GM23248 (cell line): ENCODE measurements around the gene SPPL3. TPM values are rescaled to one million over a fixed set of nuclear protein-coding genes. Genes with fewer than 3 reads are reported as not detected.
"Not testable (repeated sequence)": the region's sequence is repeated elsewhere in the genome, so short reads cannot be mapped to it uniquely, and the experiment has no call there.

ENCODE experiments used
- DNase-seq: peaks from one replicate; pipeline ENCODE4 v3.0.0-alpha.2; 2015
- H2AFZ ChIP-seq: fragments of 200-600 bp; sonication (generic); 2 replicates; pipeline ENCODE4 v1.6.1; 2016; ENCODE audit warnings: antibody characterized with exemption
- H3F3A ChIP-seq: fragments of 200-600 bp; sonication (generic); 2 replicates; pipeline ENCODE4 v1.6.1; 2016; ENCODE audit warnings: mild to moderate bottlenecking, antibody characterized with exemption, mixed run types; ENCODE audit not compliant: insufficient read depth
- H3K27ac ChIP-seq: fragments of 200-600 bp; sonication (generic); 2 replicates; pipeline ENCODE4 v1.5.1; 2016; ENCODE audit warnings: mild to moderate bottlenecking
- H3K27me3 ChIP-seq: fragments of 200-600 bp; sonication (generic); replicated peaks from 2 replicates; pipeline ENCODE4 v1.6.1; 2016; ENCODE audit warnings: mild to moderate bottlenecking; ENCODE audit not compliant: insufficient read depth
- H3K36me3 ChIP-seq: fragments of 200-600 bp; sonication (generic); 2 replicates; pipeline ENCODE4 v1.6.1; 2016; ENCODE audit warnings: low read depth, mild to moderate bottlenecking
- H3K4me1 ChIP-seq: fragments of 200-600 bp; sonication (generic); 2 replicates; pipeline ENCODE4 v1.6.1; 2016; ENCODE audit warnings: mild to moderate bottlenecking; ENCODE audit not compliant: insufficient read depth
- H3K4me2 ChIP-seq: fragments of 200-600 bp; sonication (generic); one replicate; pipeline ENCODE4 v1.6.1; 2016; ENCODE audit warnings: mild to moderate bottlenecking; ENCODE audit not compliant: unreplicated experiment
- H3K4me3 ChIP-seq: fragments of 200-600 bp; sonication (generic); 2 replicates; pipeline ENCODE4 v1.5.1; 2016; ENCODE audit warnings: mild to moderate bottlenecking
- H3K79me2 ChIP-seq: fragments of 200-600 bp; sonication (generic); 2 replicates; pipeline ENCODE4 v1.6.1; 2016; ENCODE audit warnings: mild to moderate bottlenecking; ENCODE audit not compliant: insufficient read depth
- H3K9ac ChIP-seq: fragments of 200-600 bp; sonication (generic); 2 replicates; pipeline ENCODE4 v1.6.1; 2016; ENCODE audit warnings: mild to moderate bottlenecking
- H3K9me2 ChIP-seq: fragments of 200-600 bp; sonication (generic); 2 replicates; pipeline ENCODE4 v1.6.1; 2016; ENCODE audit warnings: mixed run types, mild to moderate bottlenecking, moderate library complexity; ENCODE audit not compliant: insufficient read depth
- H3K9me3 ChIP-seq: fragments of 200-600 bp; sonication (generic); one replicate; pipeline ENCODE4 v1.6.1; 2017; ENCODE audit warnings: low read depth
- H4K20me1 ChIP-seq: fragments of 200-600 bp; sonication (generic); 2 replicates; pipeline ENCODE4 v1.6.0; 2016; ENCODE audit not compliant: insufficient read depth
- EZH2 ChIP-seq: fragments of 200-600 bp; sonication (generic); IDR thresholded peaks from 2 replicates; pipeline ENCODE4 v1.6.1; 2018; ENCODE audit warnings: antibody characterized with exemption, mild to moderate bottlenecking; ENCODE audit not compliant: insufficient read depth, poor library complexity, severe bottlenecking
- EZH2phosphoT487 ChIP-seq: fragments of 200-600 bp; sonication (generic); IDR thresholded peaks from 2 replicates; pipeline ENCODE4 v1.6.1; 2018; ENCODE audit warnings: antibody characterized with exemption, moderate library complexity, mild to moderate bottlenecking, low read depth; ENCODE audit not compliant: insufficient read depth
- WGBS, 2 experiments: methylation state at CpG; one replicate each; pipeline ENCODE4 v1.1.6; 2015 to 2017; ENCODE audit warnings: low lambda C conversion rate in 2 of 2, low coverage in 1 of 2; ENCODE audit errors: missing lambda C conversion rate in 2 of 2; 5-methylcytosine and 5-hydroxymethylcytosine counted together
- in situ Hi-C: fragments of 300-500 bp; cut with MboI; formaldehyde crosslinking; loops from 2 replicates; pipeline ENCODE4 v1.15.0; 2020
- polyA plus RNA-seq: library from polyadenylated mRNA; unstranded; fragments of >200 nt; fragmentation: Nextera tagmentation; extraction: Ambion mirVana; gene quantifications from 2 replicates; pipeline ENCODE4 v1.2.1, GENCODE V29; 2016
- total RNA-seq: library from RNA; depleted of rRNA; stranded (reverse); fragments of >200 nt; shearing (Covaris generic); gene quantifications from 2 replicates; pipeline ENCODE4 v1.2.3, GENCODE V29; 2014

Gene SPPL3
- total and polyA plus RNA-seq, 2 experiments from 2014 or later: 8.1 to 24.8 TPM

- no peak overlapping the region for H3K9ac ChIP-seq
- H3K27ac ChIP-seq: no peak overlapping the region
- no peaks in the 10 kb centered on the region for H3K27me3 ChIP-seq
- no peaks in the 10 kb centered on the region for H3K4me1 ChIP-seq
- H3K9me3 ChIP-seq: no peaks in the 10 kb centered on the region
- H3K79me2 ChIP-seq: no peaks in the 10 kb centered on the region
- DNase-seq: no peak
- no peak overlapping the region for H2AFZ ChIP-seq
- no peak overlapping the region for H3K4me3 ChIP-seq
- in situ Hi-C loops: no loop called here
- H3K36me3 ChIP-seq: no peaks in the 10 kb centered on the region
- TF ChIP-seq EZH2phosphoT487 (no peak), EZH2 (no peak)
- no peak overlapping the region for H3K4me2 ChIP-seq
- no peaks in the 10 kb centered on the region for H3F3A ChIP-seq
- WGBS, 2 experiments: 91 to 98% methylated on average over 3 of the region's 3 CpGs
- no peaks in the 10 kb centered on the region for H4K20me1 ChIP-seq
- H3K9me2 ChIP-seq: no peaks in the 10 kb centered on the region
These were observed 170.6 kb downstream of the SPPL3 start for GRCh38 chr12:120733574-120733973.

GRCh38 chr12:120732198-120732597, 172.0 kb downstream of the SPPL3 start:
- H3K79me2 ChIP-seq, H3K9ac ChIP-seq, H2AFZ ChIP-seq, H3K4me2 ChIP-seq, H3K4me1 ChIP-seq, H3K27ac ChIP-seq, H3K36me3 ChIP-seq, H3F3A ChIP-seq, H3K4me3 ChIP-seq, in situ Hi-C loops, H3K9me2 ChIP-seq, DNase-seq, H3K27me3 ChIP-seq, H3K9me3 ChIP-seq, H4K20me1 ChIP-seq: not testable (repeated sequence)
- 92 to 94% methylated on average over 3 to 35 of the region's 35 CpGs for WGBS, 2 experiments

- Histone ChIP-seq H3K27ac (no peak overlapping the region), H3K4me3 (no peak overlapping the region), H3F3A (no peaks in the 10 kb centered on the region), H3K36me3 (peaks cover 10% of the 10 kb centered on the region; the same call in 1 of the 2 replicates), H3K9me2 (no peaks in the 10 kb centered on the region), H3K79me2 (no peaks in the 10 kb centered on the region), H3K9ac (no peak overlapping the region), H3K9me3 (no peaks in the 10 kb centered on the region), H2AFZ (no peak overlapping the region), H3K4me2 (no peak overlapping the region), H3K4me1 (no peaks in the 10 kb centered on the region), H4K20me1 (no peaks in the 10 kb centered on the region), H3K27me3 (no peaks in the 10 kb centered on the region)
- WGBS, 2 experiments: 86 to 89% methylated on average over 9 of the region's 9 CpGs
- in situ Hi-C loops: no loop called here
- DNase-seq: no peak
- TF ChIP-seq EZH2phosphoT487 (no peak), EZH2 (no peak)
These were observed 177.2 kb downstream of the SPPL3 start for GRCh38 chr12:120726961-120727360.

- Histone ChIP-seq H4K20me1 (no peaks in the 10 kb centered on the region), H3K36me3 (peaks cover 10% of the 10 kb centered on the region; the same call in 1 of the 2 replicates), H3K27ac (no peak overlapping the region), H3K4me1 (no peaks in the 10 kb centered on the region), H3K27me3 (no peaks in the 10 kb centered on the region), H3K4me3 (peak overlapping the region; percentile 76), H3K4me2 (peak overlapping the region; percentile 86), H3F3A (no peaks in the 10 kb centered on the region), H3K79me2 (no peaks in the 10 kb centered on the region), H3K9me3 (no peaks in the 10 kb centered on the region), H3K9ac (peak overlapping the region; percentile 77; the same call in 1 of the 2 replicates), H3K9me2 (no peaks in the 10 kb centered on the region), H2AFZ (peak overlapping the region; percentile 86; the same call in 1 of the 2 replicates)
- in situ Hi-C loops: no loop called here
- 79% methylated on average over 9 of the region's 9 CpGs for WGBS, 2 experiments
- TF ChIP-seq EZH2phosphoT487 (no peak), EZH2 (no peak)
- no peak for DNase-seq
These were observed 177.7 kb downstream of the SPPL3 start for GRCh38 chr12:120726510-120726793.
